Bone marrow (tissue), 2 donors: ENCODE measurements around the gene CEMIP.
"Not testable (repeated sequence)": the region's sequence is repeated elsewhere in the genome, so short reads cannot be mapped to it uniquely, and the experiment has no call there.

ENCODE experiments used
- DNase-seq, 2 donors: peaks; one replicate each; lab custom pipeline; 2025; lab: John Stamatoyannopoulos, UW

Gene CEMIP

DNA sequence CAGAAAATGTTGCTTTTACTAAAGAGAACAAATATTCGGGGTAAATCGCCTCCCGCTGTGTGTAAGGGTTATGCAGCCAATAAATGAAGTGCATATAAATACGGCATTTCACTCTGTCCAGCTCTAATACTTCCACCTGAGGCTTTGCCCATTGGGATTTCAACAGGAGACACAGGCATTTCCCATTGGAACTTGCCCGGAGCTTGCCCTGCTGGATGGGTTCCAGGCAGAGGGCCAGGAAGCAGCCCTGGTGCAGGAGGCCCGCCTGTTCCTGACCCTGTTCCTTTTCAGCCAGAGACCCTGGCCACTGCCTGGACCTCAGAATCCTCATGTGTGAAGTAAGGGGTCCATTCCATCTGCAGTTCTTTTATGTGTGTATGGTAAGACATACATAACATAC lies 17.4 kb upstream of the CEMIP start:
- no peak for DNase-seq

DNA sequence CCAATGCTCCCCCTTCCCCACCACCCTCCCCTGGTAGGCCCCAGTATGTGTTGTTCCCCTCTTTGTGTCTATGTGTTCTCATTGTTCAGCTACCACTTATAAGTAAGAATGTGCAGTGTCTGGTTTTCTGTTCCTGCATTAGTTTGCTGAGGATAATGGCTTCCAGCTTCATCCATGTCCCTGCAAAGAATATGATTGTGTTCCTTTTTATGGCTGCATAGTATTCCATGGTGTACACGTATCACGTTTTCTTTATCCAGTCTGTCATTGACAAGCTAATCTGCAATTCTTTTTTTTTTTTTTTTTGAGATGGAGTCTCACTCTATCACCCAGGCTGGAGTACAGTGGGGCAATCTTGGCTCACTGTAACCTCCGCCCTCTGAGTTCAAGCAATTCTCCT lies 15.9 kb upstream of the CEMIP start:
- not testable (repeated sequence) for DNase-seq

DNA sequence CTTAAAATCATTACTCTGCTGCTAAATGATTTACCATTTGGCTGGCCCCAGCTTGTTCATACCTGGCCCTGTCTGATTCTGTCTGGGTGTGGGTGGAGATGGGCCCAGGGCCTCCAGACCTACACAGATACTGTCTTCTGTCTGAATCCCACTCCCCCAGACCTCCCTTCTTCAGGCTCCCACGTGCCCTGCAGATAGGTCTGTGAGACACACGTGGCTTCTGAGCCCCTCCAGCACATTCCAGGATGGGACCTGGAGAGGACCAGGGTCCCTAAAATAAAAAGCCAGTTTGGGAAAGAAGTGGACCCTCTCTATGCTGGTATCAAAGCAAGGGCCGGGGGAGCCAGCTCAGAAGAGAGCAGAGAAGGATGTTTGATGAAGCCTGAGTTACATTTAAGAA lies 14.6 kb upstream of the CEMIP start:
- no peak for DNase-seq

- DNase-seq = no peak
Observed at GRCh38 chr15:80766275-80766674, 12.9 kb upstream of the CEMIP start.

DNA sequence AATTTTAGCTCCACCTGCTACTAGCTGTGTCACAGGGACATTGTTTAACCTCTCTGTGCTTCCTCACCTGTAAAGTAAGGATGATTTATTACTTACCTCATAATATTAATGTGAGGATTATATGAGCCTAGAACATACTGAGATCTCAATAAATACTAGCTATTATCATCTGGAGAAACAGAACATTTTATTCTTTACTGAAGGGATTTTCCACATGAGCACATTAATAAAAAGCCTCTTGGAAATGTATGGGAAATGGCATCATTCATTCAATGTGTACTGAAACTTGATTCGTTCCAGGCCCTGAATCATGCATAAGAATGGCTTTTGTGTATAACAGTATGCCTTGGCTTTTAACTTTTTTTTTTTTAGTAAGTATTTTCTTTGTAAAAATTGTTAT lies 11.0 kb upstream of the CEMIP start:
- DNase-seq = no peak

DNA sequence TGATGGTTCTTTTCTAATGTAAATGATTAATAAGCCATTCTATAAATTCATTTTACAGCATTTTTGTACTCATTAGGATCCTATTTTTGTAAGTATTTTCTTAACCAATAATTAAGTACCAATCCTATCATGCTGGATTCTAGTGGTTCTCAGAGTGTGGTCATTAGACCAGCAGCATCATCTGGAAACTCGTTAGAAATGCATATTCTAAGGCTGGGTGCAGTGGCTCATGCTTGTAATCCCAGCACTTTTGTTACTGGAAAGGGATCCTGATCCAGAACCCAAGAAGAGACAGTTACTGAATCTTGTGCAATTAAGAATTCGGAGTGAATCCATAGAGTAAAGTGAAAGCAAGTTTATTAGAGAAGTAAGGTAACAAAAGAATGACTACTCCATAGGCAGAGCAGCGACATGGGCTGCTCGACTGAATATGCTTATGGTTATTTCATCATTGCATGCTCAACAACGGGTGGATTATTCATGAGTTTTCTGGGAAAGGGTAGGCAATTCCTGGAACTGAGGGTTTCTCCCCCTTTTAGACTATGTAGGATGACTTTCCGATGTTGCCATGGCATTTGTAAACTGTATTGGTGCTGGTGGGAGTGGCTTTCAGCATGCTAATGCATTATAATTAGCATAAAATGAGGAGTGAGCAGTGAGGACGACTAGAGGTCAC lies 9.9 kb upstream of the CEMIP start:
- no peak for DNase-seq

GRCh38 chr15:80769829-80770705 lies 9.1 kb upstream of the CEMIP start:
- DNase-seq = no peak

- DNase-seq = no peak
Observed at GRCh38 chr15:80773122-80773551, 6.0 kb upstream of the CEMIP start.

DNA sequence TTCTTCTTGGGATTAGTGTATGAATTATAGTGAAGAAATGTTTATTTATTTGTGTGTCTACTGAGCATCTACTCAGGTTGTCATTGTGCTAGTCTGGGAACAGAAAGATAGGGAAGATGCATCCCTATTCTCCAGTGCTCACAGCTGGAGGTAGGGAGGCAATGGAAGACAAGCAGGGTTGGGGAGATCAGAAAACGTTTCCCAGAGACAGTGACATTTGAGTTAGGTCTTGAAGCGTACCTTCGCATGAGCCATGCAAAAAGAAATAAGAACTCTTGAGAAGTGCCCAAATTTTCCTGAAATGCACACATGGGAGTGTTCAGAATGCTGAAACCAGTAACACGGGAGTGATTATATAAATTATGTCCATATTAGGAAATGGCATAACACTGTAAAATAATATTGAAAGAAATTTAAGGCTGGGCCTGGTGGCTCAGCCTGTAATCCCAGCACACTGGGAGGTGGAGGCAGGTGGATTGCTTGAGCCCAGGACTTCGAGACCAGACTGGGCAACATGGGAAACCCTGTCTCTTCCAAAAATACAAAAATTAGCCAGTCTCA lies 5.3 kb upstream of the CEMIP start:
- DNase-seq = no peak

DNA sequence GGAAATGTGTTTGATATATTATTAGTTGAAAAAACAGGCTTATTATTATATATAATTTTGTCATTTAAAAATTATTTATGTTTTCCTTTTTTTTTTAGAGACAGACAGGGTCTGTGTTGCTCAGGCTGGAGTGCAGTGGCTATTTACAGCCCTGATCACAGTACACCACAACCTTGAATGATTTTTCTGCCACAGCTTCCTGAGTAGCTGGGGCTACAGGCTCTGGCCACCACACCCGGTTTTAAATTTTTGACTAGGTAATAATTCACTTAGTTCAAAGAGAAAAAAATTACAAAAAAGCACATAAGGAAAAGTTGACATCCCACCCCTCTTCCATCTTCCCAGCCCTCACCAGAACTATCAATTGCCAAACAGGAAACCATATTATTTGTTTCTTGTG lies 4.7 kb upstream of the CEMIP start:
- DNase-seq = no peak

DNA sequence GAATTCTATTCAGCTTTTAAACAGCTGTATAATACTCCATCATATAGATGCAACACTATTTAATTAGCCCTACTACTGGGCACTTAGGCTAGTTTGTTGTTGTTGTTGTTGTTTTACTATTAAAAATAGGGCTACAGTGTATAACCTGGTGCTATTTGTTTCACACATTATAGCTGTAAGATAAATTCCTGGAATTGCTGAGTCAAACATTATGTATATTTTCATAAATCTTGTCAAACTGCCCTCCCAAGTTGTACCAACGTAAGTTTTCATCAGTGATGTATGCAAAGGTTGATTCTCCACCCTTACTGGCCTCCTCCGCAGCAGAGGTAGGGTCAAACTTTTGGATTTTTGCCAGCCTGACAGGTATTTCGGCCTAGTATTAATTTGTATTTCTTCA lies 3.8 kb upstream of the CEMIP start:
- no peak for DNase-seq

GRCh38 chr15:80776420-80777045 lies 2.6 kb upstream of the CEMIP start:
- DNase-seq = no peak

DNA sequence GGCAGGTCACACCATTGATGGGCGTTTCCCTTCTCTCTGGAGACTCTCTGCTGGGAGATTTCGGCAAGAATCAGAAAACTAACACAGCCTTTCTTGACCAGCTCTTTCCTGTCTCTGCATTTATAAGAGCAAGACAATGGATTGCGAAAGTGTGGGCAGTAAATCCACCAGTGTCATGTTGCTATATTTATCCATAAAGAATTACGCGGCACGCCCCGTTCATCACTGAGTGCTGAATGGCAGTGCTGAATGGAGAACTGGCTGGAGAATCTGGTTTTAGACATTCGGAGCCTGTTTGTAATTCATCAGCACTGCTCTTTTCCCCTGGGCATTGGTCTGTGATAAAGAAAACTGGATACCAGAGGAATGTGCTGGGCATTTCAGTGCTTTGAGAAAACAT lies 2.0 kb upstream of the CEMIP start:
- peak in 1 of 2 donors; percentile 33 for DNase-seq

DNA sequence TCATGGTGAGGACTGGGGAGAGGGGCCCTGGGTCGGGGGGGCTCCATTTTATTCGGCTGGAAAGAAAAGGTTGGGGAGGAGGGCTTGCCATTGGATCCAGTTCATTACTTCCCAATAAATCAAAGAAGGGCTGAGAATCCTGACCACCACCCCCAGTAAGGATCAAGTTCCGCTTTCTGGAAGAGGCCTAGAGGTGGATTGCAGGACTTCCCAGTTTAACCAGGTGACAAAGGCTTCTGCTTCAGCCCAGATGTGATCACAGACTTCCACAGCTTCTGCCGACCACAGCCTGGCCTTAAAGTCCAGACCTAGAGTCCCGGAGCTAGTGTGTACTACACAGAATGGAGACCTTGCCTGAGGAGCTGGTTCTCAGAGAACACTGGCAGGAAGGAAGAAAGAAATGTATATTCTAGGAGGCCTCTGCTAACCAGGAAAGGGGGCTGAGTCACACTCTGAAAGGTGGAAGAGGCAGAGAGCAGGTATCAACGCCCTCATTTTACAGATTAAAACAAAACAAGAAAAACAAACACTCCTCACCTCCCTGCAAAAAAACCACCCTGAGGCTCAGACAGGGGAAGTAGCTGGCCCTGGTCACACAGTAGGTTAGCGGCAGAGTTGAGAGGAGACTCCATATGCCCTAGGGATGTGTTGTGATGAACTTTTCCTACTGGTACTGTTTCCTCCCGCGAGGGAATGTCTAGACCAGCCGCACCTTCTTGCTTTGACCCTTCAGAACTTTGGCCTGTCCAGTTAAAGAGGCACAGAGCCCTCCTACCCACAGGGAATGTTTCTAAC lies 1.1 kb upstream of the CEMIP start:
- DNase-seq = no peak

DNA sequence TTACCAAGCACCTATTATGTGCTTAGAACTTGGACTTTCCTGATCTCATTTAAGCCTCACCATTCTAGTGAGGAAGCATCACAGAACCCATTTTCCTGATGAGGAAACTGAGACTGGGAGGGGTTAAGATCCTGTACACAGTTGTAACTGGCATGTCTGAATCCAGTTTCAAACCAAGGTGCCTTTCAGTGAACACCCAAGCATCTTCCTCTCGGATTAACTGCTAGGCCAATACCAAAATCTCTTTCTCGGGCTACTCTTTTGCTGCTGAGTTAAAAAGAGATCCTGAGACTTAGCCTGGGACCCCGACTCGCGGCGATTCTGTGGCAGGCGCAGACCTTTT lies 578 bp upstream of the CEMIP start:
- DNase-seq = no peak

- DNase-seq = no peak
Observed at GRCh38 chr15:80779658-80780415, 667 bp downstream of the CEMIP start.

- DNase-seq = peak in 1 of 2 donors; percentile 5
Observed at GRCh38 chr15:80780416-80781221, 1.4 kb downstream of the CEMIP start.

- no peak for DNase-seq
Observed at GRCh38 chr15:80783260-80783659, 4.1 kb downstream of the CEMIP start.

DNA sequence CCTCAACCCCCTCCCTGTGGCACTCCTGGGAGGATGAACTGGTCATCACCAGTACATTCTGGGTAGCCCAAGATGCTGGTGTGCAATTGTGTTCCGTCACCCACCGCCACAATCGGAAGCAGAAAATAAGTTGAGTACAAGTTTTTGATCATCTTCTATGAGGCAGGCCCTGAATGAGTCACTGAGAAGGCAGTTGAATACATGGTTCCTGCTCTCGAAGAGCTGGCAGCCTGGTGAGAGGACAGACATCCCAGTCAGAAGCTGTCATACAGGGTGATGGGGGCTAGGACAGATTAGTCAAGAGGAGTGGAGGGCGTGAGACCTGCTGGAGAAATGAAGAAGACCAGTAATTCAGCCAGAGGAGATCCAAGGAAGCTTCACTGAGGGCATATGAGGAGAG lies 6.2 kb downstream of the CEMIP start:
- DNase-seq = no peak

DNA sequence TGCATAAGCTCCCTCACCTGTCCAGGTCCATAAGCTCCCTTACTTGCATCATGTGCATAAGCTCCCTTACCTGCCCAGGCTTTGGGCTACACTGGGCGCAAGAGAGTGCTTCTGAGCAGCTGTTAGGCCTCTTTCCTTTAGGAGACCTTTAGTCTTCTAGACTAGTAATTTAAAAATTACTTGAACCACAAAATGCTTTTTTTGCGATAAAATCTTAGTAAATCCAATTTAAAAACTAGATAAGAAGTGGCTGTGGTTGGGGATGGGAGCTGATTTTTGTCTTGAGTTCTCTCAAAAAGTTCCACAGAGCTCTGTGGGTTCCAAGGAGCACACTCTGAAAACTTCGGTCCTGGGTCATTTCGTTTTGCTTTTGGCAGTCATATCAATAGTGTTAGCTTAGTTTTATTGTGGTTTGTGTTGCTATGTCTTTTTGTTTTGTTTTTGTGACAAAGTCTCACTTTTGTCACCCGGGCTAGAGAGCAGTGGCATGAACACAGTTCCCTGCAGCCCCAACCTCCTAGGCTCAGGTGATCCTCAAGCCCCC lies 6.7 kb downstream of the CEMIP start:
- no peak for DNase-seq
